T-cell (primary cell): ENCODE measurements around the gene SIL1. TPM values are rescaled to one million over a fixed set of nuclear protein-coding genes. Genes with fewer than 3 reads are reported as not detected.

Experiments used
- ATAC-seq, 4 experiments: fragments of 200-7000 bp in 3 of 4; fragments of 150-1000 bp in 1 of 4; cut with Tn5 transposase; replicated peaks in 1 of 4; 1 replicate in 3 of 4; 2 replicates in 1 of 4; pipeline ENCODE4 v1.10.0; 2021; ENCODE audit warnings: moderate library complexity in 3 of 4, mild to moderate bottlenecking in 2 of 4, moderate number of reproducible peaks in 1 of 4
- CTCF ChIA-PET, 2 donors: fragments of 300-600 bp; sonication (Branson Sonifier 250); formaldehyde crosslinking; loops; one replicate each; lab custom pipeline; 2022; ENCODE audit warnings: antibody characterized with exemption in 2 of 2; lab: Charles Lee
- POLR2A ChIA-PET, 2 donors: fragments of 300-600 bp; sonication (Branson Sonifier 250); formaldehyde crosslinking; loops; one replicate each; lab custom pipeline; 2022; ENCODE audit warnings: antibody characterized with exemption in 2 of 2; lab: Charles Lee
- DNase-seq, 35 experiments: peaks; one replicate each; pipeline versions ENCODE4 v3.0.0 to v3.0.0-alpha.2; 2013 to 2023
- H3K27ac ChIP-seq: one replicate; pipeline ENCODE4 v1.5.1; 2013; ENCODE audit warnings: low read length
- H3K27me3 ChIP-seq, 2 experiments: replicated peaks in 1 of 2; 1 replicate in 1 of 2; 2 replicates in 1 of 2; pipeline versions ENCODE4 v1.6.1 to v1.7.0; 2013; ENCODE audit warnings: low read length in 1 of 2, mixed read lengths in 1 of 2; ENCODE audit not compliant: control insufficient read depth in 2 of 2, insufficient read depth in 2 of 2; ENCODE audit errors: extremely low read depth in 1 of 2
- H3K36me3 ChIP-seq, 2 donors: 1 replicate in 1 of 2; 2 replicates in 1 of 2; pipeline versions ENCODE4 v1.6.1 to v1.7.0; 2013; ENCODE audit warnings: low read length in 1 of 2; ENCODE audit not compliant: control insufficient read depth in 2 of 2, insufficient read depth in 1 of 2; ENCODE audit errors: extremely low read depth in 1 of 2
- H3K4me1 ChIP-seq, 2 experiments: 1 replicate in 1 of 2; 2 replicates in 1 of 2; pipeline versions ENCODE4 v1.6.1 to v1.7.0; 2013; ENCODE audit warnings: low read length in 2 of 2, mixed read lengths in 1 of 2; ENCODE audit not compliant: insufficient read depth in 2 of 2, control insufficient read depth in 1 of 2; ENCODE audit errors: extremely low read depth in 1 of 2
- H3K4me3 ChIP-seq, 2 donors: 1 replicate in 1 of 2; 2 replicates in 1 of 2; pipeline versions ENCODE4 v1.5.1 to v1.7.0; 2013; ENCODE audit warnings: mild to moderate bottlenecking in 2 of 2, low read length in 1 of 2, moderate library complexity in 1 of 2; ENCODE audit not compliant: control insufficient read depth in 1 of 2; ENCODE audit errors: extremely low read depth in 1 of 2
- H3K9me3 ChIP-seq: 2 replicates; pipeline ENCODE4 v1.7.0; 2013
- H3K27ac Mint-ChIP-seq, 2 donors: one replicate each; pipeline ENCODE4 v1.8.0; 2020 to 2021; ENCODE audit warnings: mild to moderate bottlenecking in 2 of 2, mixed read lengths in 2 of 2
- H3K27me3 Mint-ChIP-seq, 2 donors: one replicate each; pipeline ENCODE4 v1.8.0; 2021 to 2022; ENCODE audit warnings: mixed read lengths in 2 of 2
- H3K36me3 Mint-ChIP-seq: one replicate; pipeline ENCODE4 v1.8.0; 2021; ENCODE audit warnings: mixed read lengths
- H3K4me1 Mint-ChIP-seq, 3 donors: one replicate each; pipeline ENCODE4 v1.8.0; 2020 to 2022; ENCODE audit warnings: mixed read lengths in 3 of 3, mild to moderate bottlenecking in 1 of 3
- H3K4me3 Mint-ChIP-seq, 3 donors: one replicate each; pipeline ENCODE4 v1.8.0; 2020 to 2022; ENCODE audit warnings: mild to moderate bottlenecking in 3 of 3, mixed read lengths in 3 of 3, moderate library complexity in 3 of 3
- H3K9me3 Mint-ChIP-seq, 3 donors: one replicate each; pipeline ENCODE4 v1.8.0; 2020 to 2022; ENCODE audit warnings: mixed read lengths in 3 of 3
- WGBS: methylation state at CpG from one replicate; pipeline ENCODE4 v1.1.5; 2013; ENCODE audit warnings: missing lambda C conversion rate; ENCODE audit not compliant: insufficient coverage; 5-methylcytosine and 5-hydroxymethylcytosine counted together
- total RNA-seq, 35 experiments: library from RNA in 6 of 35; stranded (reverse) in 6 of 35; fragments of 120-200 nt in 1 of 35; gene quantifications; one replicate each; pipeline versions ENCODE4 v1.2.1 to v1.2.4 and lab custom pipeline; 2013 to 2026

SIL1 gene
- total RNA-seq, 5 donors from 2014 or later (not counting 1 experiment from before 2014, with no cell fraction given), result 14.2 to 16.5 (median 15.8) TPM

GRCh38 chr5:139146809-139147482, 51.2 kb downstream of the SIL1 start:
- DNase-seq, result no peak

GRCh38 chr5:139141446-139142204, 56.5 kb downstream of the SIL1 start:
- no peak for DNase-seq
- Mint-ChIP-seq H3K9me3 (no peaks in the 10 kb centered on the region), H3K4me1 (peaks cover 1 to 7% (median 2%) of the 10 kb centered on the region in 3 donors), H3K27me3 (no peaks in the 10 kb centered on the region), H3K4me3 (no peak overlapping the region), H3K36me3 (peaks cover 5% of the 10 kb centered on the region), H3K27ac (no peak overlapping the region)
- Histone ChIP-seq H3K27ac (no peak overlapping the region), H3K4me3 (no peak overlapping the region), H3K4me1 (peaks cover 0 to 4% of the 10 kb centered on the region in 2 experiments), H3K36me3 (no peaks in the 10 kb centered on the region), H3K27me3 (no peaks in the 10 kb centered on the region), H3K9me3 (no peaks in the 10 kb centered on the region)
- POLR2A ChIA-PET, result no interaction called here
- CTCF ChIA-PET, result no interaction called here
- 80% methylated on average over 2 of the region's 3 CpGs for WGBS
- no peak for ATAC-seq

More at GRCh38 chr5:139146809-139147482, 51.2 kb downstream of the SIL1 start:
- WGBS, result no CpG with 5 or more reads among the region's 2 CpGs
- ChIA-PET POLR2A (no interaction called here), CTCF (no interaction called here)
- Histone ChIP-seq H3K27ac (no peak overlapping the region), H3K4me1 (no peaks in the 10 kb centered on the region), H3K9me3 (no peaks in the 10 kb centered on the region), H3K36me3 (peaks cover 0 to 3% of the 10 kb centered on the region in 2 donors), H3K4me3 (no peak overlapping the region), H3K27me3 (no peaks in the 10 kb centered on the region)
- ATAC-seq, result no peak
- Mint-ChIP-seq H3K9me3 (no peaks in the 10 kb centered on the region), H3K4me1 (peaks cover 4 to 12% (median 9%) of the 10 kb centered on the region in 3 donors), H3K27ac (no peak overlapping the region), H3K27me3 (no peaks in the 10 kb centered on the region), H3K4me3 (no peak overlapping the region), H3K36me3 (peaks cover 5% of the 10 kb centered on the region)

DNA sequence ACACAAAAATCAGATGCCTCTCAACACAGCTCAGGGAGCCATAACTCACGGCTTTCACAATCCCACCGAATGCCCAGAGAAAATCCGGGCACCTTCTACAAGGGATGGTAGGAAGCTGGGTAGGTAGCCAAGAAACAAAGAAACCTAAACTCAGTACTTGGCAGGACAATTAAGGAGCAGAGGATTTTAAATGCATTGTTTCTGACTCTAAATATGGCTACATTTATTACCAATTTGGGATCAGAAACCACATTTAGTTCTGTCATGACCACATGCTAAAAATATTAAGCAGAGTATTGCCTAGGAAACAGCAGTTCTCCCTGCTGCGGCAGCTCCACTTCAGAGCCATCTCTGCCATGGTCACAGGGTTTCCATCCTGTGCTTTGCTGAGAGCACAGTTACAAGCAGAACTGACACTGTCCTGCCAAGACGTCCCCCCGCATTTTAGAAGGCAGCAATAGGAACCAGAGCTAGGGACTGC, 57.5 kb downstream of the SIL1 start:
- H3K27ac Mint-ChIP-seq, result no peak overlapping the region

DNA sequence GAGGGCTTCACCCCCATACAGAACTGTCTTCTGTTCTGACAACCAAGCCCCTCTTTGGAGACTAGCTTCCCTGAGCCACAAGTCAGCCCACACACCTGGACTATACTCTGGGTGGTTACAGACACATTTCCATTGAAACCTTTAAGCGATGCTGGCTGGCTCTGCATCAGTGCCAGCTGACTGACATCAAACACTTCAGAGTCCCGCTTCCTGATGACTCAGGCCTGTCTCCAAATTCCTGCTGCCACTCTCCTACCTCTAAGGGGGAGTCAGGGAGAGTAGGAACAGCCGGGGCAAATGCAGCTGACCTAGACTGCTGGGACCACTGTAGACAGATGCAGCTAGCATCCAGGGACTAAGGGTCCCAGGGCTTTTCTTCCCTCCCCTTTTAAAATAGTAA, 59.4 kb downstream of the SIL1 start:
- ChIA-PET POLR2A (no interaction called here), CTCF (no interaction called here)
- ATAC-seq, result no peak

More for the DNA sequence above, 57.5 kb downstream of the SIL1 start:
- DNase-seq (no peak), ATAC-seq (no peak)
- Histone ChIP-seq H3K4me3 (no peak overlapping the region), H3K9me3 (no peaks in the 10 kb centered on the region), H3K36me3 (no peaks in the 10 kb centered on the region), H3K27ac (no peak overlapping the region), H3K27me3 (no peaks in the 10 kb centered on the region), H3K4me1 (peaks cover 0 to 4% of the 10 kb centered on the region in 2 experiments)
- H3K27me3 Mint-ChIP-seq, result no peaks in the 10 kb centered on the region
- peaks cover 1 to 7% (median 2%) of the 10 kb centered on the region in 3 donors for H3K4me1 Mint-ChIP-seq
- 85% methylated on average over 3 of the region's 6 CpGs for WGBS
- no peaks in the 10 kb centered on the region for H3K9me3 Mint-ChIP-seq
- ChIA-PET POLR2A (interaction anchor here in 1 of 2 donors (0.7 kb wide), 1 partner anchor 9 kb away, joined by 3 read pairs; no protein-coding TSS in a partner anchor), CTCF (no interaction called here)
- H3K4me3 Mint-ChIP-seq, result no peak overlapping the region
- peaks cover 5% of the 10 kb centered on the region for H3K36me3 Mint-ChIP-seq

GRCh38 chr5:139138109-139138508, 60.1 kb downstream of the SIL1 start:
- H3K4me1 Mint-ChIP-seq, result peaks cover 1 to 7% (median 2%) of the 10 kb centered on the region in 3 donors
- H3K4me1 ChIP-seq, result peaks cover 0 to 4% of the 10 kb centered on the region in 2 experiments
- 100% methylated on average over 3 of the region's 4 CpGs for WGBS
- CTCF ChIA-PET, result no interaction called here
- POLR2A ChIA-PET, result no interaction called here
- no peak overlapping the region for H3K4me3 ChIP-seq
- no peak overlapping the region for H3K4me3 Mint-ChIP-seq
- DNase-seq, result no peak
- H3K36me3 Mint-ChIP-seq, result peaks cover 3% of the 10 kb centered on the region
- H3K9me3 Mint-ChIP-seq, result no peaks in the 10 kb centered on the region
- H3K9me3 ChIP-seq, result no peaks in the 10 kb centered on the region
- H3K27me3 ChIP-seq, result no peaks in the 10 kb centered on the region
- no peaks in the 10 kb centered on the region for H3K36me3 ChIP-seq
- no peak overlapping the region for H3K27ac ChIP-seq
- no peaks in the 10 kb centered on the region for H3K27me3 Mint-ChIP-seq
- ATAC-seq, result no peak
- no peak overlapping the region for H3K27ac Mint-ChIP-seq

More for the DNA sequence above, 59.4 kb downstream of the SIL1 start:
- Mint-ChIP-seq H3K9me3 (no peaks in the 10 kb centered on the region), H3K4me1 (peaks cover 1 to 7% (median 2%) of the 10 kb centered on the region in 3 donors), H3K27ac (no peak overlapping the region), H3K4me3 (no peak overlapping the region), H3K36me3 (peaks cover 4% of the 10 kb centered on the region), H3K27me3 (no peaks in the 10 kb centered on the region)
- no peak for DNase-seq
- Histone ChIP-seq H3K27ac (no peak overlapping the region), H3K36me3 (no peaks in the 10 kb centered on the region), H3K4me3 (no peak overlapping the region), H3K9me3 (no peaks in the 10 kb centered on the region), H3K27me3 (no peaks in the 10 kb centered on the region), H3K4me1 (peaks cover 0 to 4% of the 10 kb centered on the region in 2 experiments)
- WGBS, result no CpG with 5 or more reads among the region's 3 CpGs

- ChIA-PET POLR2A (no interaction called here), CTCF (no interaction called here)
- no peak for ATAC-seq
- Mint-ChIP-seq H3K27ac (no peak overlapping the region), H3K36me3 (peaks cover 3% of the 10 kb centered on the region), H3K4me3 (no peak overlapping the region), H3K9me3 (no peaks in the 10 kb centered on the region), H3K4me1 (peaks cover 1 to 7% (median 2%) of the 10 kb centered on the region in 3 donors), H3K27me3 (no peaks in the 10 kb centered on the region)
- no peaks in the 10 kb centered on the region for H3K27me3 ChIP-seq
- no peak overlapping the region for H3K4me3 ChIP-seq
- no peaks in the 10 kb centered on the region for H3K36me3 ChIP-seq
- H3K4me1 ChIP-seq, result peaks cover 0 to 4% of the 10 kb centered on the region in 2 experiments
- H3K27ac ChIP-seq, result no peak overlapping the region
- no peaks in the 10 kb centered on the region for H3K9me3 ChIP-seq
- WGBS, result 75% methylated on average over 3 of the region's 4 CpGs
- no peak for DNase-seq
Observed at GRCh38 chr5:139137697-139138096, 60.5 kb downstream of the SIL1 start.
